ENCODE results near the gene IL11. TPM values are rescaled to one million over a fixed set of nuclear protein-coding genes. Genes with fewer than 3 reads are reported as not detected.

Gene IL11
- total and polyA plus RNA-seq, 2 donors (not counting 3 experiments of a cell fraction or from before 2014, with no cell fraction given): not detected

- ChIA-PET POLR2A (interaction anchor here (2.4 kb wide), 2 partner anchors 22 to 46 kb away, joined by 9 to 11 read pairs; partner anchors contain the start of genes KMT5C and UBE2S), CTCF (interaction anchor here (1.3 to 2.9 kb wide), 7 partner anchors 13 to 119 kb away, joined by 7 to 51 read pairs (median 10); partner anchors contain the start of gene KMT5C)
- Histone ChIP-seq H2AFZ (ENCODE audit: low read depth, low read length) (peak overlapping the region; percentile 90), H3K36me3 (ENCODE audit: control insufficient read depth in 2 of 2, extremely low read depth in 1 of 2, insufficient read depth in 2 of 2, low read length in 2 of 2) (peaks cover 14 to 24% of the 10 kb centered on the region in 2 experiments), H3K4me1 (ENCODE audit: control insufficient read depth, extremely low read depth, insufficient read depth, low read length) (peaks cover 31% of the 10 kb centered on the region), H3K4me3 (replicated peaks in 1 of 3; ENCODE audit: insufficient read depth in 1 of 3, low read depth in 1 of 3, low read length in 3 of 3) (peak overlapping the region in 2 of 3 experiments; percentile 31 to 58), H3K9ac (replicated peaks; ENCODE audit: extremely low read depth, insufficient read depth, low read length) (peak overlapping the region; percentile 67), H3K79me2 (ENCODE audit: control insufficient read depth, insufficient read depth, low read length) (peaks cover 41% of the 10 kb centered on the region), H3K27ac (ENCODE audit: insufficient read depth, low read depth, low read length) (peak overlapping the region; percentile 75), H3K9me3 (replicated peaks; ENCODE audit: control insufficient read depth, insufficient read depth, low read length) (no peaks in the 10 kb centered on the region), H3K27me3 (ENCODE audit: control insufficient read depth in 2 of 2, insufficient read depth in 2 of 2, low read length in 2 of 2) (no peaks in the 10 kb centered on the region), H3K4me2 (ENCODE audit: insufficient read depth, low read length) (peak overlapping the region; percentile 86), H3K9me1 (replicated peaks; ENCODE audit: control insufficient read depth, extremely low read depth, insufficient read depth, low read length) (no peaks in the 10 kb centered on the region), H4K20me1 (replicated peaks; ENCODE audit: control insufficient read depth, extremely low read depth, insufficient read depth, low read length) (peaks cover 4% of the 10 kb centered on the region)
- dilution Hi-C loops (cut with MboI; ENCODE audit: extremely low pct_ligation_motif_present, low sequenced_read_pairs): no loop called here
- intact Hi-C loops (cut with micrococcal nuclease): loop anchor here (1.0 to 10.0 kb wide), 7 partner anchors 23 to 240 kb away; partner anchors contain the start of genes ISOC2, KMT5C, TNNT1 and ZNF524
- TSS peak; percentile 60 for BruUV-seq (replicated peaks)
- DNase-seq (ENCODE audit: low read depth, low spot score) (peak; percentile 97), FAIRE-seq (no peak)
- TF ChIP-seq GATA2 (IDR thresholded peaks at IDR 0.05; ENCODE audit: insufficient read depth, insufficient read length, low read depth, low read length) (no peak), MYC (IDR thresholded peaks at IDR 0.05; ENCODE audit: low read depth, low read length) (no peak), EZH2 (IDR thresholded peaks at IDR 0.05; ENCODE audit: borderline replicate concordance, low read depth, low read length, severe bottlenecking) (no peak)
Observed at GRCh38 chr19:55384920-55385723, 14.9 kb upstream of the IL11 start.
